Breast epithelium (tissue), 3 donors: ENCODE measurements around the gene MLYCD.
"Not testable (repeated sequence)": the region's sequence is repeated elsewhere in the genome, so short reads cannot be mapped to it uniquely, and the experiment has no call there.

ENCODE experiments used
- POLR2A ChIP-seq: fragments of 450-650 bp; IDR thresholded peaks from one replicate; pipeline ENCODE4 v1.6.1; 2016; ENCODE audit warnings: antibody characterized with exemption, mild to moderate bottlenecking, moderate library complexity
- POLR2AphosphoS5 ChIP-seq, 3 donors: sonication (generic); formaldehyde crosslinking; IDR thresholded peaks; one replicate each; pipeline ENCODE4 v1.6.1; 2017; ENCODE audit warnings: antibody characterized with exemption in 3 of 3
- TF ChIP-seq, protein P1 (sequence below), 3 donors: fragments of 450-650 bp; IDR thresholded peaks; one replicate each; pipeline ENCODE4 v1.5.1; 2016 to 2017; ENCODE audit warnings: antibody characterized with exemption in 3 of 3, mild to moderate bottlenecking in 3 of 3, moderate library complexity in 3 of 3

DNA sequence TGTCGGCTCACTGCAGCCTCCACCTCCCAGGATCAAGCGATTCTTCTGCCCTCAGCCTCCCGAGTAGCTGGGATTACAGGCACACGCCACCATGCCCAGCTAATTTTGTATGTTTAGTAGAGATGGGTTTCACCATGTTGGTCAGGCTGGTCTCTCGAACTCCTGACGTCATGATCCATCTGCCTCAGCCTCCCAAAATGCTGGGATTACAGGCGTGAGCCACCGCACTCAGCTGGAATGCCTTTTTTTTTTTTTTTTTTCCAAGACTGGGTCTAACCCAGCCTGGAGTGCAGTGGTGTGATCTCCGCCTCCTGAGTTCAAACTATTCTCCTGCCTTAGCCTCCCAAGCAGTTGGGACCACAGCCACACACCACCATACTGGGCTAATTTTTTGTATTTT is 42.6 kb downstream of the MLYCD start:
- TF ChIP-seq, protein P1, sequence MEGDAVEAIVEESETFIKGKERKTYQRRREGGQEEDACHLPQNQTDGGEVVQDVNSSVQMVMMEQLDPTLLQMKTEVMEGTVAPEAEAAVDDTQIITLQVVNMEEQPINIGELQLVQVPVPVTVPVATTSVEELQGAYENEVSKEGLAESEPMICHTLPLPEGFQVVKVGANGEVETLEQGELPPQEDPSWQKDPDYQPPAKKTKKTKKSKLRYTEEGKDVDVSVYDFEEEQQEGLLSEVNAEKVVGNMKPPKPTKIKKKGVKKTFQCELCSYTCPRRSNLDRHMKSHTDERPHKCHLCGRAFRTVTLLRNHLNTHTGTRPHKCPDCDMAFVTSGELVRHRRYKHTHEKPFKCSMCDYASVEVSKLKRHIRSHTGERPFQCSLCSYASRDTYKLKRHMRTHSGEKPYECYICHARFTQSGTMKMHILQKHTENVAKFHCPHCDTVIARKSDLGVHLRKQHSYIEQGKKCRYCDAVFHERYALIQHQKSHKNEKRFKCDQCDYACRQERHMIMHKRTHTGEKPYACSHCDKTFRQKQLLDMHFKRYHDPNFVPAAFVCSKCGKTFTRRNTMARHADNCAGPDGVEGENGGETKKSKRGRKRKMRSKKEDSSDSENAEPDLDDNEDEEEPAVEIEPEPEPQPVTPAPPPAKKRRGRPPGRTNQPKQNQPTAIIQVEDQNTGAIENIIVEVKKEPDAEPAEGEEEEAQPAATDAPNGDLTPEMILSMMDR (IDR thresholded peaks at IDR 0.05): not testable (repeated sequence)
- TF ChIP-seq POLR2A; POLR2AphosphoS5 (IDR thresholded peaks at IDR 0.05): not testable (repeated sequence)
